Measurements from ENCODE around the gene GPHA2. TPM values are rescaled to one million over a fixed set of nuclear protein-coding genes. Genes with fewer than 3 reads are reported as not detected.
A peak's percentile ranks its signal among the peaks of the same experiment; 100 is the strongest.

Gene GPHA2
- total and polyA plus RNA-seq, 10 of the 15 experiments (the other 5 are each of a cell fraction or from before 2014, with no cell fraction given): not detected

DNA sequence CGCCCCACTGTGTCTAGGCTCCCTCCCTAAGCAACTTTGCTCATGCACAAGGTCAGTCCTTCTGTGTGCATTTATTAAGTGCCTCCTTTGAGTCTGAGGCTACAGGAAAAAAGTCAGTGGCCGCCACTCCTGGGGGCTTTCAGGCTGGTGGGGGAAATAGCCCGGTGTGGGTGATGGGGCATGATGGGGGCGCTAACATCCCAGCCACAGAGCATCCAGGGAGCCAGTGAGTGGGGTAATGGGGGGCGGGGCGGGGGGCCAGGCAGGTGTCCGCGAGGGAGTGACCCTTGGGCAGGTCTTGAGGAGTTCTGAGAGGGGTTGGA is 47.3 kb downstream of the GPHA2 start:
- Histone ChIP-seq H3K27ac (ENCODE audit: control insufficient read depth, insufficient read depth) (peak overlapping the region; percentile 27; the same call in 1 of the 2 replicates), H3K4me1 (ENCODE audit: control insufficient read depth, insufficient read depth, low read length) (peaks cover 12% of the 10 kb centered on the region), H3K9ac (ENCODE audit: control insufficient read depth, insufficient read depth, low read length) (no peak overlapping the region), H4K20me1 (ENCODE audit: control insufficient read depth, insufficient read depth) (no peaks in the 10 kb centered on the region), H3K27me3 (replicated peaks in 1 of 2; ENCODE audit: control insufficient read depth in 2 of 2, insufficient read depth in 2 of 2, low read length in 1 of 2) (no peaks in the 10 kb centered on the region), H3K4me3 (no peak overlapping the region), H3K9me3 (replicated peaks; ENCODE audit: control insufficient read depth, insufficient read depth, low read length) (no peaks in the 10 kb centered on the region), H3K4me2 (ENCODE audit: control insufficient read depth, insufficient read depth) (peak overlapping the region; percentile 69), H2AFZ (ENCODE audit: control insufficient read depth, low read depth, low read length) (peak overlapping the region; percentile 96), H3K79me2 (ENCODE audit: control insufficient read depth, insufficient read depth, low read length) (no peaks in the 10 kb centered on the region), H3K36me3 (ENCODE audit: control insufficient read depth in 2 of 2, insufficient read depth in 2 of 2, low read length in 1 of 2) (no peaks in the 10 kb centered on the region)
- ChIA-PET POLR2A (interaction anchor here (3.2 to 19.9 kb wide), 2 partner anchors 10 to 30 kb away, joined by 19 to 620 read pairs; partner anchors contain the start of gene EHD1), CTCF (interaction anchor here (0.7 to 30.0 kb wide), 11 partner anchors 11 to 186 kb away, joined by 3 to 1208 read pairs (median 3); partner anchors contain the start of genes BATF2, CDC42BPG and EHD1), SMC1A (ENCODE audit: uncharacterized antibody, unreplicated experiment) (interaction anchor here (0.6 to 6.1 kb wide), 6 partner anchors 12 to 40 kb away, joined by 3 to 54 read pairs (median 5); no protein-coding TSS in a partner anchor), RAD21 (ENCODE audit: unreplicated experiment) (interaction anchor here (0.7 to 4.7 kb wide), 8 partner anchors 11 to 40 kb away, joined by 3 to 61 read pairs (median 5); no protein-coding TSS in a partner anchor)
- intact Hi-C loops (cut with micrococcal nuclease; ENCODE audit: unreplicated experiment) (no loop called here), in situ Hi-C loops (cut with MboI) (no loop called here)
- no peak for DNase-seq (ENCODE audit: low read depth, low spot score)
- TF ChIP-seq MYC (IDR thresholded peaks at IDR 0.05; ENCODE audit: insufficient read depth, insufficient read length, insufficient replicate concordance, low read length, severe bottlenecking): no peak
- TF ChIP-seq PBX3 (IDR thresholded peaks at IDR 0.05; ENCODE audit: insufficient replicate concordance, low read depth, low read length): no peak
- TF ChIP-seq SMAD1 (IDR thresholded peaks at IDR 0.05; ENCODE audit: low read depth, partially characterized antibody): no peak
- TF ChIP-seq IKZF2 (IDR thresholded peaks at IDR 0.05): no peak
- no peak for TF ChIP-seq POLR2AphosphoS2 (IDR thresholded peaks at IDR 0.05; ENCODE audit: low read depth, low read length)
- no peak for TF ChIP-seq CHD4 (IDR thresholded peaks at IDR 0.05)
- no peak for TF ChIP-seq NFYA (IDR thresholded peaks at IDR 0.05; ENCODE audit: borderline replicate concordance, low read depth, low read length)
- no peak for TF ChIP-seq GABPA (IDR thresholded peaks at IDR 0.05; ENCODE audit: low read depth)
- no peak for TF ChIP-seq RBBP5 (conservative IDR thresholded peaks at IDR 0.05)
- TF ChIP-seq WRNIP1 (IDR thresholded peaks at IDR 0.05; ENCODE audit: borderline replicate concordance, low read depth, low read length): no peak
- no peak for TF ChIP-seq IKZF1 (conservative IDR thresholded peaks at IDR 0.05)
- no peak for TF ChIP-seq E2F8 (IDR thresholded peaks at IDR 0.05; ENCODE audit: low read depth, partially characterized antibody)
- no peak for TF ChIP-seq MEF2B (IDR thresholded peaks at IDR 0.05; ENCODE audit: partially characterized antibody, poor library complexity, severe bottlenecking)
- TF ChIP-seq SRF (IDR thresholded peaks at IDR 0.05; ENCODE audit: low read depth in 2 of 2, low read length in 2 of 2): no peak
- TF ChIP-seq, protein P1, sequence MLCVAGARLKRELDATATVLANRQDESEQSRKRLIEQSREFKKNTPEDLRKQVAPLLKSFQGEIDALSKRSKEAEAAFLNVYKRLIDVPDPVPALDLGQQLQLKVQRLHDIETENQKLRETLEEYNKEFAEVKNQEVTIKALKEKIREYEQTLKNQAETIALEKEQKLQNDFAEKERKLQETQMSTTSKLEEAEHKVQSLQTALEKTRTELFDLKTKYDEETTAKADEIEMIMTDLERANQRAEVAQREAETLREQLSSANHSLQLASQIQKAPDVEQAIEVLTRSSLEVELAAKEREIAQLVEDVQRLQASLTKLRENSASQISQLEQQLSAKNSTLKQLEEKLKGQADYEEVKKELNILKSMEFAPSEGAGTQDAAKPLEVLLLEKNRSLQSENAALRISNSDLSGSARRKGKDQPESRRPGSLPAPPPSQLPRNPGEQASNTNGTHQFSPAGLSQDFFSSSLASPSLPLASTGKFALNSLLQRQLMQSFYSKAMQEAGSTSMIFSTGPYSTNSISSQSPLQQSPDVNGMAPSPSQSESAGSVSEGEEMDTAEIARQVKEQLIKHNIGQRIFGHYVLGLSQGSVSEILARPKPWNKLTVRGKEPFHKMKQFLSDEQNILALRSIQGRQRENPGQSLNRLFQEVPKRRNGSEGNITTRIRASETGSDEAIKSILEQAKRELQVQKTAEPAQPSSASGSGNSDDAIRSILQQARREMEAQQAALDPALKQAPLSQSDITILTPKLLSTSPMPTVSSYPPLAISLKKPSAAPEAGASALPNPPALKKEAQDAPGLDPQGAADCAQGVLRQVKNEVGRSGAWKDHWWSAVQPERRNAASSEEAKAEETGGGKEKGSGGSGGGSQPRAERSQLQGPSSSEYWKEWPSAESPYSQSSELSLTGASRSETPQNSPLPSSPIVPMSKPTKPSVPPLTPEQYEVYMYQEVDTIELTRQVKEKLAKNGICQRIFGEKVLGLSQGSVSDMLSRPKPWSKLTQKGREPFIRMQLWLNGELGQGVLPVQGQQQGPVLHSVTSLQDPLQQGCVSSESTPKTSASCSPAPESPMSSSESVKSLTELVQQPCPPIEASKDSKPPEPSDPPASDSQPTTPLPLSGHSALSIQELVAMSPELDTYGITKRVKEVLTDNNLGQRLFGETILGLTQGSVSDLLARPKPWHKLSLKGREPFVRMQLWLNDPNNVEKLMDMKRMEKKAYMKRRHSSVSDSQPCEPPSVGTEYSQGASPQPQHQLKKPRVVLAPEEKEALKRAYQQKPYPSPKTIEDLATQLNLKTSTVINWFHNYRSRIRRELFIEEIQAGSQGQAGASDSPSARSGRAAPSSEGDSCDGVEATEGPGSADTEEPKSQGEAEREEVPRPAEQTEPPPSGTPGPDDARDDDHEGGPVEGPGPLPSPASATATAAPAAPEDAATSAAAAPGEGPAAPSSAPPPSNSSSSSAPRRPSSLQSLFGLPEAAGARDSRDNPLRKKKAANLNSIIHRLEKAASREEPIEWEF (IDR thresholded peaks at IDR 0.05; ENCODE audit: insufficient replicate concordance, low read depth, low read length): no peak
- ATAC-seq: no peak
- no peak for FAIRE-seq
- BruUV-seq (replicated peaks): no TSS peak
- 52% methylated on average over 8 of the region's 8 CpGs for WGBS (ENCODE audit: insufficient coverage, insufficient replicate concordance, low lambda C conversion rate, missing lambda C conversion rate)

All from GM12878 (cell line).